ENCODE results near the gene SMAD2.

- TF ChIP-seq CTCF (IDR thresholded peaks at IDR 0.05) (no peak), POLR2A (IDR thresholded peaks at IDR 0.05) (no peak)
These were observed 5.0 kb upstream of the SMAD2 start for GRCh38 chr18:47935321-47936055.

Data from testis (tissue), 2 donors.